Parathyroid adenoma (tissue), 2 donors: ENCODE results near the gene MIDN.

Experiments
- H2AFZ ChIP-seq: fragments of 300-600 bp; sonication (generic); one replicate; pipeline ENCODE4 v1.7.0; 2017; ENCODE audit warnings: antibody characterized with exemption, mild to moderate bottlenecking
- H3K27ac ChIP-seq: fragments of 300-600 bp; sonication (generic); one replicate; pipeline ENCODE4 v1.7.0; 2017
- H3K27me3 ChIP-seq: fragments of 300-600 bp; sonication (generic); one replicate; pipeline ENCODE4 v1.7.0; 2017; ENCODE audit warnings: low read length; ENCODE audit not compliant: control insufficient read depth, insufficient read depth
- H3K36me3 ChIP-seq: fragments of 300-600 bp; sonication (generic); one replicate; pipeline ENCODE4 v1.7.0; 2017; ENCODE audit warnings: low read length; ENCODE audit not compliant: control insufficient read depth, insufficient read depth
- H3K4me1 ChIP-seq: fragments of 300-600 bp; sonication (generic); one replicate; pipeline ENCODE4 v1.7.0; 2017; ENCODE audit warnings: control low read depth
- H3K4me2 ChIP-seq: fragments of 300-600 bp; sonication (generic); one replicate; pipeline ENCODE4 v1.7.0; 2017; ENCODE audit warnings: low read length
- H3K4me3 ChIP-seq: fragments of 300-600 bp; sonication (generic); one replicate; pipeline ENCODE4 v1.7.0; 2017; ENCODE audit warnings: low read depth, low read length
- H3K79me2 ChIP-seq: fragments of 300-600 bp; sonication (generic); one replicate; pipeline ENCODE4 v1.7.0; 2017; ENCODE audit warnings: control low read depth
- H3K9ac ChIP-seq: fragments of 300-600 bp; sonication (generic); one replicate; pipeline ENCODE4 v1.7.0; 2017; ENCODE audit warnings: mild to moderate bottlenecking
- H3K9me3 ChIP-seq: fragments of 300-600 bp; sonication (generic); one replicate; pipeline ENCODE4 v1.7.0; 2017; ENCODE audit warnings: low read length; ENCODE audit not compliant: control insufficient read depth
- TF ChIP-seq, protein P1 (sequence below): fragments of 300-600 bp; sonication (generic); IDR thresholded peaks from one replicate; pipeline ENCODE4 v1.7.0; 2017; ENCODE audit warnings: antibody characterized with exemption, mild to moderate bottlenecking
- donor health status: primary hyperparathyroidism.

The MIDN gene

DNA sequence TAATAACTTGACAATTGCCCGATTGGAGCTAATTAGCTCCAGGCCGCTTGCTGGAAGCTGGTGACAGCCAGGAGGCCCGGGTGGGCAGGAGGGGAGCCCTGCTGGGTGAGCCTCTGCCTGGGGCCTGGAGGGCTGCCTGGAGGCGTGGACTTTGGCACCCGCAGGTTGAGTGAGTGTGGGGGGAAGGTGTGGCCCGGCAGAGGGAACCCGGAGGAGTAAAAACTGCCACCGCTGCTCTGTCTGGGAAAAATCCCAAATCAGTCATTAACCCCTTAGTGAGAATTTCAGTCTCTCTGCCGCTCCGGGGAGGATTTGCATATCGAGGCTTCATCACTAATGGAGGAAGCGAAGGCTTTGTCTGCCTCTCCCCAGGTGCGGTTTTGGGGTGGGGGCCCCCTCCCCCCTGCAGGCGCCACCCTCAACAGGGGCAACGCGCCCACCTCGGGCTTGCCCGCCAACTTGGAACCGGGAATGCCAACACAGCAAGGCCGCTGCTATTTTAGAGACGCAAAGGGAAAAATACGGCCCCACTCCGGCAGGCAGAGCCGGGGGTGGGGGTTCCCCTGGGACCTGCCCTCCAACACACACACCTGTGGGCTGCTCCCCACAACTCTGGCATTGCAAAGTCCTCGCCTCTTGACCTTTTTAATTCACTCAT, 43.5 kb downstream of the MIDN start:
- Histone ChIP-seq H3K27me3 (no peaks in the 10 kb centered on the region), H3K79me2 (no peaks in the 10 kb centered on the region), H3K27ac (no peak overlapping the region), H3K9me3 (no peaks in the 10 kb centered on the region), H3K36me3 (no peaks in the 10 kb centered on the region), H3K4me3 (no peak overlapping the region), H2AFZ (no peak overlapping the region), H3K9ac (no peak overlapping the region), H3K4me2 (no peak overlapping the region), H3K4me1 (peaks cover 7% of the 10 kb centered on the region)
- TF ChIP-seq, protein P1, sequence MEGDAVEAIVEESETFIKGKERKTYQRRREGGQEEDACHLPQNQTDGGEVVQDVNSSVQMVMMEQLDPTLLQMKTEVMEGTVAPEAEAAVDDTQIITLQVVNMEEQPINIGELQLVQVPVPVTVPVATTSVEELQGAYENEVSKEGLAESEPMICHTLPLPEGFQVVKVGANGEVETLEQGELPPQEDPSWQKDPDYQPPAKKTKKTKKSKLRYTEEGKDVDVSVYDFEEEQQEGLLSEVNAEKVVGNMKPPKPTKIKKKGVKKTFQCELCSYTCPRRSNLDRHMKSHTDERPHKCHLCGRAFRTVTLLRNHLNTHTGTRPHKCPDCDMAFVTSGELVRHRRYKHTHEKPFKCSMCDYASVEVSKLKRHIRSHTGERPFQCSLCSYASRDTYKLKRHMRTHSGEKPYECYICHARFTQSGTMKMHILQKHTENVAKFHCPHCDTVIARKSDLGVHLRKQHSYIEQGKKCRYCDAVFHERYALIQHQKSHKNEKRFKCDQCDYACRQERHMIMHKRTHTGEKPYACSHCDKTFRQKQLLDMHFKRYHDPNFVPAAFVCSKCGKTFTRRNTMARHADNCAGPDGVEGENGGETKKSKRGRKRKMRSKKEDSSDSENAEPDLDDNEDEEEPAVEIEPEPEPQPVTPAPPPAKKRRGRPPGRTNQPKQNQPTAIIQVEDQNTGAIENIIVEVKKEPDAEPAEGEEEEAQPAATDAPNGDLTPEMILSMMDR, result no peak

DNA sequence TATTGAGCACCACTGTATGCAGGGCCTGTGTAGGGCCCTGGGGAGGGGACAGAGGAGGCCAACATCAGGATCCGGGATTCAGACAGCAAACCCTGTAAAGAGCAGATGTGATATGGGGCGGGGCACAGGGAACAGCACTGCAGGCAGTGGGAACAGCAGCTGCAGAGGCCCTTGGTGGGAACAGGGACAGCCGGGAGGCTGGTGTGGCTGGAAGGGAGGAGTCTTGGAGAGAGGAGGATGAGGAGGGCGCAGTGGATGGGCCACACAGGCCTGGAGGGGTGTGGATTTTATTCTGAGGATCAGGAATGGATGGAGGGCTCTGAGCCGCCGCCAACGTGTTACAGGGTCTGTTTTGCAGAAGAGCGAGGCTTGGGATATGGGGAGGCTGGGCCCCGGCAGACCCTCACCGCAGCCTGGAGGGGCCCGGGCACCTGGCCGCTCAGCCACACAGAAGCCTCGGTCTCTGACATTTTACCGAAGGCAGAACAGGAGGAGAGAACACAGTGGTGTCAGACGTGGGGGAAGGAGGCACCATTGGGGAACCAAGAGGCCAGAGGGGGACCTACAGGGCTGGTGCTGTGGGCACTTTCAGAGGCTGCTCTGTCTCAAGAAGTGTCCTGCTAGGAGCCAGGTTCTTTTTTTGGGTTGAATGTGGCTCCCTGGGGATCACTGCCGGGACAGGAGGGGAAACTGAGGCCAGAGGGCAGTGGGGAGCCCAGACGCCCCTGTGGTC, 44.2 kb downstream of the MIDN start:
- no peak overlapping the region for H3K27ac ChIP-seq
- H2AFZ ChIP-seq, result no peak overlapping the region
- H3K9ac ChIP-seq, result no peak overlapping the region
- no peaks in the 10 kb centered on the region for H3K9me3 ChIP-seq
- TF ChIP-seq, protein P1, result no peak
- H3K79me2 ChIP-seq, result no peaks in the 10 kb centered on the region
- H3K27me3 ChIP-seq, result no peaks in the 10 kb centered on the region
- H3K4me3 ChIP-seq, result no peak overlapping the region
- H3K36me3 ChIP-seq, result no peaks in the 10 kb centered on the region
- no peak overlapping the region for H3K4me2 ChIP-seq
- peaks cover 7% of the 10 kb centered on the region for H3K4me1 ChIP-seq

DNA sequence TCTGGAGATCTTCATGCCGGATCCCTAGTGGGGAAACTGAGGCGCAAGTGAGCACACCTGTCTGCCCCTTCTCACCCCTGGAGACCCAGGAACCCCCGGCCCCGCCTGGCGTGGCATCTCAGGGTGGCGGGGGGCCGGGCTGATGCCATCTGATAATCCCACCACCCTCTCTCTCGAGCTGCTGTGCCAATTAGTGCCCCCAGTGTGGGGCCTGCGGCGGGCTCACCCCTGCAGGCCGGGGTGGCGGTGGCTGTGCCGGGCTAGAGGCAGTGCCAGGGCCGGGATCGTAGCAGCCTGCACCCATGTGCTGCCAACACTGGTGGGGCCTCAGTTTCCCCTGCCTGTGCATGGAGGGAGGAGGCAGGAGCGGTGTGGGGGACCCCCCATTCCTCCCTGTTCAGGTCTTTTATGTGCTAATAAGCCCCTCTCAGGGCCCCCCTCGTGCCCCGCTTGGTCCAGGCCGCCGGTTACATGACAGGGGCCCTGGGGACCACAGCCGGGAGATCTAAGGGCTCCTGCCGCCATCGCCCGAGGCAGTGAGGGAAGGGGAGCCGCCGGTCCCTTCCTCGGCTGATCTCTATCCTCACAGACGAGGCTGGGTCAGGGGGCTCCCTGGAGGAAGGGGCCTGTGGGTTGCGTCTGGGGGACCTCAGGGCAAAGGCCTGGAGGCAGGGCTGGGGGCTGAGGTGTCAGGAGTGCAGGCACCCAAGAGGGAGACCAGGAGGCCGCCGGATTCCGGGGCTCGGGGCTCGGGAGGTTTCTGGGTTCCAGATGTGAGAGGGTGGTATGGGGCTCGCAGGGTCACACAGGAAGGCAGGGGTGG, 45.6 kb downstream of the MIDN start:
- H3K4me2 ChIP-seq, result no peak overlapping the region
- H3K79me2 ChIP-seq, result no peaks in the 10 kb centered on the region
- no peak overlapping the region for H3K9ac ChIP-seq
- no peak overlapping the region for H3K27ac ChIP-seq
- H3K9me3 ChIP-seq, result no peaks in the 10 kb centered on the region
- H3K36me3 ChIP-seq, result no peaks in the 10 kb centered on the region
- TF ChIP-seq, protein P1, result no peak
- no peak overlapping the region for H3K4me3 ChIP-seq
- peaks cover 4% of the 10 kb centered on the region for H3K4me1 ChIP-seq
- H3K27me3 ChIP-seq, result no peaks in the 10 kb centered on the region
- no peak overlapping the region for H2AFZ ChIP-seq

DNA sequence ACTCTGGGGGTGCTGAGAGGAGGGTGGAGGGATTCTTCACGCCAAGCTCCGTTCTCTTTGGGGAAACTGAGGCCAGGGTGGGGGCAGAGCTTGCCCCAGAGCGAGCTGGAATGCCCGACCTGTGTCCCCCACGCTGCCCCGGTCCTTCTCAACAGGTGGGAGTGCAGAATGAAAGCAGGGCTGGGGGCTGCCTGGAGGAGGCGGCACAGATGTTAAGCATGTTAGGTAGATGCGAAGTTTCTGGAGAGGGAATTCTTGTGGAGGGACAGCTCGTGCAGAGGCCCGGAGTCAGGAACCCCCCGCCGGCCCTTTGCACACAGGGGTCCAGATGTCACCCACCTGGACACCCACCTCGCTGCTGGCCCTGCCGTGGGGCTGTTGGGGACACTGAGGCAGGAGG, 46.3 kb downstream of the MIDN start:
- TF ChIP-seq, protein P1, result no peak
- Histone ChIP-seq H3K27me3 (no peaks in the 10 kb centered on the region), H3K79me2 (no peaks in the 10 kb centered on the region), H3K27ac (no peak overlapping the region), H3K9ac (no peak overlapping the region), H3K36me3 (no peaks in the 10 kb centered on the region), H3K9me3 (no peaks in the 10 kb centered on the region), H3K4me3 (no peak overlapping the region), H2AFZ (no peak overlapping the region), H3K4me2 (no peak overlapping the region), H3K4me1 (peaks cover 4% of the 10 kb centered on the region)
